Suprapubic skin (tissue), 4 donors: ENCODE results near the gene RAB3GAP1.

Source experiments
- EP300 ChIP-seq: sonication (generic); formaldehyde crosslinking; IDR thresholded peaks from one replicate; pipeline ENCODE4 v1.6.1; 2017; ENCODE audit warnings: antibody characterized with exemption
- POLR2A ChIP-seq, 2 donors: fragments of 450-650 bp; IDR thresholded peaks; one replicate each; pipeline ENCODE4 v1.6.1; 2017; ENCODE audit warnings: antibody characterized with exemption in 2 of 2, mild to moderate bottlenecking in 2 of 2, moderate library complexity in 2 of 2
- POLR2AphosphoS5 ChIP-seq, 3 donors: sonication (generic); formaldehyde crosslinking; IDR thresholded peaks; one replicate each; pipeline ENCODE4 v1.6.1; 2017; ENCODE audit warnings: antibody characterized with exemption in 3 of 3
- TF ChIP-seq, protein P1 (sequence below), 2 donors: fragments of 200-600 bp in 1 of 2; fragments of 450-650 bp in 1 of 2; sonication (generic) in 1 of 2; IDR thresholded peaks; one replicate each; pipeline ENCODE4 v1.5.1; 2016 to 2019; ENCODE audit warnings: antibody characterized with exemption in 2 of 2, mild to moderate bottlenecking in 1 of 2, moderate library complexity in 1 of 2

DNA sequence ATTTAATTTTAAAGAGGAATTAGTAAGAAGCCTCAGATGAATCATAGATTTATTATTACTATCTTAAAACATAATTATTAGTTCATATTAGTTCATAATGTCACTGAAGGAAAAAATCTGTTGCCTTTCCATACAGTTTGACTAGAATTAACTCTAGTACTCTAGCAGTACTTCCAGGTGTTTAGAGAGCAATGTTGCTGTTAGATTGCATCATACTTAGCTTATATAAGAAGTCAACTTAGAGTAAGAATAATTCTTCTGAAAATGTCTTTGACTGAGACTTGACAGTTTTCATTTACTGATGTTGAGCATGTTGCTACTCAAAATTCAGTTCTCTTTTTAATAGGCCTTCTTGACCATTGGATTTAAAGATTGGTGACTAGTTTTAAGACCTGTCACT lies 4.7 kb downstream of the RAB3GAP1 start:
- TF ChIP-seq, protein P1, sequence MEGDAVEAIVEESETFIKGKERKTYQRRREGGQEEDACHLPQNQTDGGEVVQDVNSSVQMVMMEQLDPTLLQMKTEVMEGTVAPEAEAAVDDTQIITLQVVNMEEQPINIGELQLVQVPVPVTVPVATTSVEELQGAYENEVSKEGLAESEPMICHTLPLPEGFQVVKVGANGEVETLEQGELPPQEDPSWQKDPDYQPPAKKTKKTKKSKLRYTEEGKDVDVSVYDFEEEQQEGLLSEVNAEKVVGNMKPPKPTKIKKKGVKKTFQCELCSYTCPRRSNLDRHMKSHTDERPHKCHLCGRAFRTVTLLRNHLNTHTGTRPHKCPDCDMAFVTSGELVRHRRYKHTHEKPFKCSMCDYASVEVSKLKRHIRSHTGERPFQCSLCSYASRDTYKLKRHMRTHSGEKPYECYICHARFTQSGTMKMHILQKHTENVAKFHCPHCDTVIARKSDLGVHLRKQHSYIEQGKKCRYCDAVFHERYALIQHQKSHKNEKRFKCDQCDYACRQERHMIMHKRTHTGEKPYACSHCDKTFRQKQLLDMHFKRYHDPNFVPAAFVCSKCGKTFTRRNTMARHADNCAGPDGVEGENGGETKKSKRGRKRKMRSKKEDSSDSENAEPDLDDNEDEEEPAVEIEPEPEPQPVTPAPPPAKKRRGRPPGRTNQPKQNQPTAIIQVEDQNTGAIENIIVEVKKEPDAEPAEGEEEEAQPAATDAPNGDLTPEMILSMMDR (IDR thresholded peaks at IDR 0.05): no peak
- TF ChIP-seq POLR2A (IDR thresholded peaks at IDR 0.05) (no peak), EP300 (no peak), POLR2AphosphoS5 (IDR thresholded peaks at IDR 0.05) (no peak)
